ENCODE measurements around the gene MX2. TPM values are rescaled to one million over a fixed set of nuclear protein-coding genes. Genes with fewer than 3 reads are reported as not detected.
"Not testable (repeated sequence)": the region's sequence is repeated elsewhere in the genome, so short reads cannot be mapped to it uniquely, and the experiment has no call there.

MX2 gene
- total RNA-seq, 1 donor from 2014 or later, result 4.8 TPM

DNA sequence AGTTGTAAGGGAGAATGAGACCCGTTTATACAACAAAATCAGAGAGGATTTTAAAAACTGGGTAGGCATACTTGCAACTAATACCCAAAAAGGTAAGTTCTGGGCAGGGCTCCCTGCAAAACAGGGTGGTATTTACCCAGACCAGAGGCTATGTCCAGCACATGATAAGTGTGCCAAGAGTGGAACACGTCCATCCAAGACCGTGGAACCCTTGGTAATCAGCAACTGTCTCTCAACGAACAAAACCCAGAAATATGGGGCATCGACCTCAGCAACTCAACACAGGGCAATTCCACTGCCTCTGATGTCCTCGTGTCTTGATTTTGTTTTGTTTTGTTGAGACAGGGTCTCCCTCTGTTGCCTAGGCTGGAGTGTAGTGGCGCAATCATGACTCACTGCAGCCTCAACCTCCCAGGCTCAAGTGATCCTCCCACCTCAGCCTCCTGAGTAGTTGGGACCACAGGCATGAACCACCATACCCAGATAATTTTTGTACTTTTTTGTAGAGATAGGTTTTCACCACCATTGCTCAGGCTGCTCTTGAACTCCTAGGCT lies 37.5 kb downstream of the MX2 start:
- no peak for DNase-seq (ENCODE audit: missing footprints)
- intact Hi-C loops (cut with DNase I), result no loop called here
- no peak for ATAC-seq

- DNase-seq (ENCODE audit: missing footprints) (no peak), ATAC-seq (no peak)
- intact Hi-C loops (cut with DNase I), result no loop called here
Observed at GRCh38 chr21:41402231-41402630, 40.4 kb downstream of the MX2 start.

GRCh38 chr21:41402796-41403195 lies 41.0 kb downstream of the MX2 start:
- ATAC-seq (no peak), DNase-seq (ENCODE audit: missing footprints) (no peak)
- intact Hi-C loops (cut with DNase I), result no loop called here

DNA sequence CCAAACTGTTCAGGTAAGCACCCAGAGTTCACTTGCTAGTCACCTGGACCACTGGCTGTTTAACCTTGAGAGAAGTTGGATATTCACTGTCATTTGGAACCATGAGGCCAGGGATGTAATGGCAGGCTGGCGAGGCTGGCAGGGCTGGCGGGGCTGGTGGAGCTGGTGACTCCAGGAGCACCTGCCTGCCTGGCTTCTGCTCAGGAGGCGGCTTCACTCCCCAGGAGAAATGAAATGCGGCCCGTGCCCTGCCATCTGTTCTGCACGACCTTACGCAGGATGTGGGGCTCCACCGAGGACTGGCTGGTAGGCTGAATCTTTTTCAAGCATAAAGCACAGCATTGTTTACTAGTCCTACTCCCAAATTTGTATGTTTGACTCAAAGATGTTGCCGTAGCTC lies 41.5 kb downstream of the MX2 start:
- ATAC-seq, result no peak

DNA sequence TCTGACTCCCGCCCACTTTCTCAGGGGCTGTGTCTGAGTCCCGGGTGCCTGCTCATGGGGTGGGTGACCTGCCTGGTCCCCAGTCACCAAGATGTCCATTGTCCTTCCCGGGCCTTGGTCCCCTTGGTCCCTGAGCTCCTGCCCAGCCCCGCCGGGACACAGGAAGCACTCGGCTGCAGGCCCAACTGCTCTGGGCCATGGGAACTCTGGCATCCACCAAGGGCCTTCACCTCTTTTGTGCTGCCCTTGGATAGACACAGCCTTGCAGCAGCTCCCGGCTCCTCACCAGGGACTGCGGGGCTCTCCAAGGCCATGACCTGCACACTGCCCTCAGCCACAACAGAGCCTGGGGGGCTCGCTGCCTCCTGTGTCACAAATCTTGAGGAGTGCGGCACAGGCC lies 42.1 kb downstream of the MX2 start:
- no peak for ATAC-seq
- no peak for DNase-seq (ENCODE audit: missing footprints)
- intact Hi-C loops (cut with DNase I), result no loop called here

More for the DNA sequence above, 41.5 kb downstream of the MX2 start:
- intact Hi-C loops (cut with DNase I), result no loop called here
- DNase-seq (ENCODE audit: missing footprints), result no peak

DNA sequence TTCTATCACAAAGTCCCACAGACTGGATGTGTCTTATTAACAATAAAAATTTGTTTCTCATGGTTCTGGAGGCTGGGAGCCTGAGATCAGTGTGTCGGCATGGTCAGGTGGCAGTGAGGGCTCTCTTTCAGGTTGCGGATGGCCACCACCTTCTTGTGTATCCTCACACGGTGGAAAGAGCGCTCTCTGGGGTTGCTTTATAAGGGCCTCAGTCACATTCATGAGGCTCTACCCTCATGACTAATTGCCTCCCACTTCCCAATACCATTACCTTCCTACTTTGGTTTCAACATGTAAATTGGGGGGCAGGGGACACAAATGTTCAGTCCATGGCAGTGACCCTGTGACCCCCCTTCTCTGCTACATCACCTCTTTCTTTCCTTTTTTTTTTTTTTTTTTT lies 43.5 kb downstream of the MX2 start:
- DNase-seq (ENCODE audit: missing footprints), result no peak
- intact Hi-C loops (cut with DNase I), result no loop called here
- ATAC-seq, result no peak

DNA sequence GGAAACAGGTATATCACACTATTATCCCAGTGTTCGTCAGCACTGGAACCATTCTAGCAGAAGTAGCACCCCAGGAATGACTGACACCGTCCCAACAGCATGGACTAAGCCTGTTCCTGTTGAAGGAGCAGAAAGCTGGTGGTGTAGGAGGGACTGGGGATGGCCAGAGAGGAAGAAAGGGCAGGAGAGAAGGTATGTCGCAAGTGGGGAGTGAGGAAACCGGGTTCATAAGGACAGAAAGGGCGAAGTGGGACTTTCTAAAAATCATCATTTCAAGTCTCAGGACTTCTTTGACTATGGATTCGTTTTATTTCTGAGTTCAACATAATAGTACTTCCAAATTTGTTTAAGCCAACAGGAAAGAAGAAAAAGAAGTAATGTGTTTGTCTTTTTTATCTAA lies 44.5 kb downstream of the MX2 start:
- intact Hi-C loops (cut with DNase I), result no loop called here
- ATAC-seq, result no peak
- DNase-seq (ENCODE audit: missing footprints), result no peak

DNA sequence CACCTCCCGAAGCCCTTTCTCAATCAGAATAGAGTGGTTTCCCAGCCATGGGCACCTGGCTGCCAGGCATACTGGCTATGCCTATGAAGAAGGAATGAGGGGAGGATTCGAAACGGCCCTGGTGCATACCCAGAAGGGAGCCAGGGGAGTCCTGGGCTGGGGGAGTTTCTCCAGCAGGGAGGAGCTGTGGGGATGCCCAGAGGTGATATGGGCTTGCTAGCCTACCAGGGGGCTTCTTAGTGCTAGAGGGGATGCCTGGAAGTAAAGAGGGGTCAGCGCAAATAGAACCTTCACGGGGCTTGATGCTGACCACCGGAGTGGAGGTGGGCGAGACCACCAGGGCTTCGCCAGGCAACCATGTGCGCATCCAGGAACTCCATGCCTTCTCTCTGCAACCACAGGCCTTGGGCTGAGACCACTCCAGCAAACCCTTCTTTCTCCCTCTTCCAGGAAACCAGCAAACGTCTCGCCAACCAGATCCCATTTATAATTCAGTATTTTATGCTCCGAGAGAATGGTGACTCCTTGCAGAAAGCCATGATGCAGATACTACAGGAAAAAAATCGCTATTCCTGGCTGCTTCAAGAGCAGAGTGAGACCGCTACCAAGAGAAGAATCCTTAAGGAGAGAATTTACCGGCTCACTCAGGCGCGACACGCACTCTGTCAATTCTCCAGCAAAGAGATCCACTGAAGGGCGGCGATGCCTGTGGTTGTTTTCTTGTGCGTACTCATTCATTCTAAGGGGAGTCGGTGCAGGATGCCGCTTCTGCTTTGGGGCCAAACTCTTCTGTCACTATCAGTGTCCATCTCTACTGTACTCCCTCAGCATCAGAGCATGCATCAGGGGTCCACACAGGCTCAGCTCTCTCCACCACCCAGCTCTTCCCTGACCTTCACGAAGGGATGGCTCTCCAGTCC lies 46.0 kb downstream of the MX2 start:
- DNase-seq (ENCODE audit: missing footprints), result no peak
- no peak for ATAC-seq
- intact Hi-C loops (cut with DNase I), result no loop called here

- intact Hi-C loops (cut with DNase I), result no loop called here
- ATAC-seq (no peak), DNase-seq (ENCODE audit: missing footprints) (no peak)
Observed at GRCh38 chr21:41410361-41410760, 48.5 kb downstream of the MX2 start.

GRCh38 chr21:41410767-41411448 lies 49.1 kb downstream of the MX2 start:
- DNase-seq (ENCODE audit: missing footprints) (no peak), ATAC-seq (no peak)
- intact Hi-C loops (cut with DNase I), result no loop called here

- intact Hi-C loops (cut with DNase I), result no loop called here
- no peak for ATAC-seq
- DNase-seq (ENCODE audit: missing footprints), result no peak
Observed at GRCh38 chr21:41411449-41412089, 49.7 kb downstream of the MX2 start.

DNA sequence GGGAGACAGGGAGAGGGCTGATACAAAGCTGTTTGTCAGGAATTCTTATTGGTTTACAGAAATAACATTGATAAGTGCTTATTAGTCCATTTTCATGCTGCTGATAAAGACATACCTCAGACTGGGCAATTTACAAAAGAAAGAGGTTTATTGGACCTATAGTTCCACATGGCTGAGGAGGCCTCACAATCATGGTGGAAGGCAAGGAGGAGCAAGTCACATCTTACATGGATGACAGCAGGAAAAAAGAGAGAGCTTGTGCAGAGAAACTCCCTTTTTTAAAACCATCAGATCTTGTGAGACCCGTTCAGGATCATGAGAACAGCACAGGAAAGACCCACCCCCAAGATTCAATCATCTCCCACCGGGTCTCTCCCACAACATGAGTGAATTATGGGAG lies 55.7 kb downstream of the MX2 start:
- ATAC-seq; intact Hi-C loops (cut with DNase I); DNase-seq (ENCODE audit: missing footprints): not testable (repeated sequence)

DNA sequence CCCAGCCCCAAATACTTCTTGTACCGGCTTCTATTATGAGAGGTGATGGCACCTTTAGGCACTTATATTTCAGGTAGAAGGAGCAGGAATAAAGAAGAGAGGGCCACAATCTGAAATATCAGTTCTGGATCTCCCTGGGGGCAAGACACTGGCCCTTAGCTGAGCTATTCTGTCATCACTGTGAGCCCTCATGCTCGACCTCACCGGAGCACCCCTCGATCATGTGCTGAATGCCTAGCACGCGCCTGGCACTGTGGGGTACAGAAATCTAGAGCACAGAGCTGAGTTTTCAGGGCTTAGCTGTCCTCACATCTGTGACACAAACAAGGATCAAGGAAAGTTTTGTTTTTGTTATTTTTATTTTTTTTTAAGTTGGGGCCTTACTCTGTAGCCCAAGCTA lies 56.6 kb downstream of the MX2 start:
- no peak for DNase-seq (ENCODE audit: missing footprints)
- intact Hi-C loops (cut with DNase I), result no loop called here
- ATAC-seq, result no peak

- ATAC-seq (no peak), DNase-seq (ENCODE audit: missing footprints) (no peak)
Observed at GRCh38 chr21:41418956-41419680, 57.3 kb downstream of the MX2 start.

DNA sequence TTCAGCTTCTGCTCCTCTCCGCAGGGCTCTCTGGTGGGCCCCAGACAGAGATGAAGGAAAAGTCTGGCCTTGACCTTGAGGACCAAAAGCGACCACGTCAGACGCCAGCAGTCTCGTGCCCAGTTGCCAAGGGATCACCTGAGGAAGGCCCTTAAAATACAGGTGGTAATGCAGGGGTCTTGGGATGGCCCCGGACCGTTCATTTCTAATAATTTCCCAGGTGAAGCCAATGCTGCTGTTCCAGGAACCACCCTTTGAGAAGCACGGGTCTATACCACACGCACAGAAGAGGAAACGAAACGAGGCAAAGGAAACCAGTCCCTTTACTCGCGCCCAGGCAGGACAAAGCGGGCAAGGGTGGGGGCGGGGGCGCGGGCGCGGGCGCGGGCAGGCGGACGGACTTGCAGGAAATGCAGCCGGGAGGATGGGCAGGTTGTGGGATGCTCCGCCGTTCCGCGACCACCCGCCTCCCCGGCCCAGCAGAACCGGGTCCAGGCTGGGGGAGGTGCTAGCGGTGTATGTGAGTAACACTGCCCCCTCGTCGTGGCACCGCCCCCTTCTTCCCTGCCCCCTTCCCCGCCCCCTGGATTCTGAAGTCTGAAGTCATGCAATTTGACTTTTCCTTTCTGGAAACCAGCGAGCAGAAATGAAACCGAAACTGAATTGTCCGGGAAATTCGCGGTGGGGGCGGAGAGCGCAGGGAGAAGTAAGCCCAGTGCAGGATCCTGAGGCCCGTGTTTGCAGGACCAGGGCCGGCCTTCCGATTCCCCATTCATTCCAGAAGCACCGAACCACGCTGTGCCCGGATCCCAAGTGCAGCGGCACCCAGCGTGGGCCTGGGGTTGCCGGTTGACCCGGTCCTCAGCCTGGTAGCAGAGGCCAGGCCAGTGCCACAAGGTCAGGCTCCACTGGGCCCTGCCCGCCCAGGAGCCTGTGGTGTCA lies 58.4 kb downstream of the MX2 start:
- intact Hi-C loops (cut with DNase I), result no loop called here
- peak; percentile 91 for DNase-seq (ENCODE audit: missing footprints)
- ATAC-seq, result peak; percentile 95

More at GRCh38 chr21:41418956-41419680, 57.3 kb downstream of the MX2 start:
- intact Hi-C loops (cut with DNase I), result no loop called here

GRCh38 chr21:41420998-41421397 lies 59.2 kb downstream of the MX2 start:
- intact Hi-C loops (cut with DNase I); ATAC-seq; DNase-seq (ENCODE audit: missing footprints): not testable (repeated sequence)

DNA sequence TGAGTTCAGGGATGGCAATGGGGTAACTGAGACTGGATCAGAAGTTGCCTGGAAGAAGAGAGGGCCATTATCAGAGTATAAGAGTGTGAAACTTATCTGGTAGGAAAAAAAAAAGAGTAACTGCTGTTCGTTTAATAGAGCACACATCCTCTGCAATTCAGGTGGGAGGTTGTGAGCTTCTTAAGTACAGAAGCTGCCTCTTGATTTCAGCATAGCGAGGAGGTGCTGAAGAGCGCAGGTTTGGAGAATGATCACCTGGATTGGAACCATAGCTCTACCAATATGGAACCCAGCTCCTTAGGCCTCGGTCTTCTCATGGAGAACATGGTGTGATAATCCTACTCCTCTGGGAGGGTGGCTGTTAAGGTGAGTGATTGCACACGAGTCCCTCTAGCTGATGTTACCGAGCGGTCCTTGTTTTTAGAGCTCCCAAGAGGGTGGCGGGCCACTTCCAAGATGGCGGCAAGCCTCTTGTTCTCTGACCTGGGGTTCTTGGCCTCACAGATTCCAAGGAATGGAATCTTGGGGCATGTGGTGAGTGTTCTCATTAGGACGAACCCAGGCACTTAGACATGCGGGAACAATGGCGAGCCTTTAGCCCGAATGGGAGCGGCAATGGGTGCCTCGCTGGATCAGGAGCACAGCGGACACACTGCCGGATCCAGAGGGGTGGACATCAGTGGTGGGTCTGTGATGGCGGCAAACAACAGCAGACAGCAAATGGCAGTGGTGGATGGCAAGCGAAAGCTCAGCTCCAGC lies 60.9 kb downstream of the MX2 start:
- ATAC-seq, result no peak
- no peak for DNase-seq (ENCODE audit: missing footprints)
- intact Hi-C loops (cut with DNase I), result no loop called here
